ENCODE data around the gene TC2N. TPM values are rescaled to one million over a fixed set of nuclear protein-coding genes. Genes with fewer than 3 reads are reported as not detected.

TC2N gene
- total RNA-seq, 1 experiment from 2014 or later = 16.4 TPM

- Histone ChIP-seq H3K56ac (ENCODE audit: insufficient read length, low read depth, low read length) (no peak overlapping the region), H3K4me2 (ENCODE audit: insufficient read depth, insufficient read length, low read length) (no peak overlapping the region), H2AFZ (ENCODE audit: low read length) (no peak overlapping the region), H4K5ac (ENCODE audit: insufficient read length, low read depth, low read length) (no peak overlapping the region), H3K79me1 (ENCODE audit: insufficient read depth, low read depth, low read length, poor library complexity, severe bottlenecking) (no peaks in the 10 kb centered on the region), H2BK120ac (ENCODE audit: low read depth, low read length, poor library complexity, severe bottlenecking) (no peak overlapping the region), H4K20me1 (ENCODE audit: control insufficient read depth, insufficient read depth, insufficient read length) (no peaks in the 10 kb centered on the region), H3K14ac (ENCODE audit: insufficient read depth, low read length) (no peak overlapping the region), H3T11ph (ENCODE audit: low read length) (no peak overlapping the region), H3K18ac (ENCODE audit: insufficient read length, low read depth, low read length) (no peak overlapping the region), H2BK5ac (ENCODE audit: insufficient read length, low read length) (no peak overlapping the region), H2BK12ac (ENCODE audit: insufficient read length, low read depth, low read length) (no peak overlapping the region), H3K4ac (ENCODE audit: low read depth, low read length) (no peak overlapping the region), H3K27me3 (ENCODE audit: insufficient read depth, low read length) (no peaks in the 10 kb centered on the region), H3K9me3 (ENCODE audit: control insufficient read depth, low read depth, low read length) (no peaks in the 10 kb centered on the region), H4K8ac (replicated peaks; ENCODE audit: insufficient read length, low read depth, low read length) (no peak overlapping the region), H2BK20ac (ENCODE audit: low read depth, low read length, poor library complexity, severe bottlenecking) (no peak overlapping the region), H3K79me2 (ENCODE audit: insufficient read depth, low read length) (no peaks in the 10 kb centered on the region), H3K4me1 (ENCODE audit: insufficient read depth, low read length) (no peaks in the 10 kb centered on the region; the same call in 1 of the 2 replicates), H3K9ac (ENCODE audit: extremely low read depth, insufficient read length, low read length) (no peak overlapping the region), H3K23me2 (ENCODE audit: insufficient read length, low read depth, low read length, poor library complexity, severe bottlenecking) (no peaks in the 10 kb centered on the region), H3K27ac (ENCODE audit: insufficient read length, low read depth, low read length) (no peak overlapping the region), H3K23ac (ENCODE audit: insufficient read length, low read depth, low read length) (no peak overlapping the region), H2AK5ac (ENCODE audit: insufficient read length, low read length) (no peak overlapping the region), H2BK15ac (ENCODE audit: low read depth, low read length) (no peak overlapping the region), H4K91ac (ENCODE audit: insufficient read length, low read depth, low read length) (no peak overlapping the region)
- Mint-ChIP-seq H3K9me3 (no peaks in the 10 kb centered on the region), H3K27me3 (ENCODE audit: low read depth) (no peaks in the 10 kb centered on the region), H3K4me3 (no peak overlapping the region), H3K36me3 (ENCODE audit: insufficient read depth in 1 of 3, low read depth in 3 of 3) (0 out of 7 replicates have a peak, but pooled peaks cover 0 to 2% (median 0%) of the 10 kb centered on the region in 3 experiments), H3K27ac (no peak overlapping the region), H3K4me1 (peaks cover 15 to 19% of the 10 kb centered on the region in 2 experiments)
- TF ChIP-seq CTCF (conservative IDR thresholded peaks at IDR 0.05) = no peak
- WGBS (ENCODE audit: extremely low coverage, insufficient read length, low lambda C conversion rate) = no CpG with 5 or more reads among the region's 1 CpG
- no peak for DNase-seq
These were observed 112.5 kb downstream of the TC2N start for GRCh38 chr14:91754819-91755218.
